PC-3 (cell line): ENCODE measurements around the gene PFDN2. TPM values are rescaled to one million over a fixed set of nuclear protein-coding genes. Genes with fewer than 3 reads are reported as not detected.

ENCODE experiments used
- ATAC-seq: fragments of 200-7000 bp; cut with Tn5 transposase; 2 replicates; pipeline ENCODE4 v1.9.1; 2020; ENCODE audit warnings: mild to moderate bottlenecking, moderate library complexity
- BruUV-seq: library from RNA; stranded (reverse); fragments of 400-500 nt; replicated peaks from 2 replicates; lab custom pipeline; 2021; lab: Mats Ljungman, UMichigan
- CTCF ChIA-PET: fragments of 300-600 bp; sonication (Branson Sonifier 250); formaldehyde crosslinking; loops from one replicate; lab custom pipeline; 2022; ENCODE audit warnings: antibody characterized with exemption; lab: Charles Lee
- POLR2A ChIA-PET: fragments of 300-600 bp; sonication (Branson Sonifier 250); formaldehyde crosslinking; loops from one replicate; lab custom pipeline; 2022; ENCODE audit warnings: antibody characterized with exemption; ENCODE audit not compliant: unreplicated experiment; lab: Charles Lee
- DNase-seq: peaks from one replicate; pipeline ENCODE4 v3.0.0-alpha.2; 2015
- H2AFZ ChIP-seq: fragments of 300-600 bp; sonication (generic); 2 replicates; pipeline ENCODE4 v1.6.0; 2016; ENCODE audit warnings: antibody characterized with exemption, low read length
- H3F3A ChIP-seq: fragments of 300-600 bp; sonication (generic); one replicate; pipeline ENCODE4 v1.6.0; 2017; ENCODE audit warnings: antibody characterized with exemption, low read length, control low read depth, mild to moderate bottlenecking; ENCODE audit not compliant: unreplicated experiment
- H3K27ac ChIP-seq: fragments of 300-600 bp; sonication (generic); 2 replicates; pipeline ENCODE4 v1.5.1; 2016; ENCODE audit warnings: mild to moderate bottlenecking, low read length
- H3K27me3 ChIP-seq: fragments of 300-600 bp; sonication (generic); 2 replicates; pipeline ENCODE4 v1.6.1; 2016; ENCODE audit warnings: low read length, mixed read lengths
- H3K36me3 ChIP-seq: fragments of 300-600 bp; sonication (generic); 2 replicates; pipeline ENCODE4 v1.6.1; 2016; ENCODE audit warnings: low read depth, mixed run types, low read length, mixed read lengths
- H3K4me1 ChIP-seq: fragments of 300-600 bp; sonication (generic); 2 replicates; pipeline ENCODE4 v1.5.1; 2016; ENCODE audit warnings: low read length; ENCODE audit not compliant: insufficient read depth
- H3K4me2 ChIP-seq: fragments of 300-600 bp; sonication (generic); 2 replicates; pipeline ENCODE4 v1.6.0; 2016; ENCODE audit warnings: low read length
- H3K4me3 ChIP-seq: fragments of 300-600 bp; sonication (generic); 2 replicates; pipeline ENCODE4 v1.5.1; 2016; ENCODE audit warnings: mild to moderate bottlenecking, low read length, mixed read lengths
- H3K79me2 ChIP-seq: fragments of 300-600 bp; sonication (generic); 2 replicates; pipeline ENCODE4 v1.6.1; 2017; ENCODE audit warnings: low read length, mixed read lengths
- H3K9ac ChIP-seq: fragments of 300-600 bp; sonication (generic); 2 replicates; pipeline ENCODE4 v1.6.0; 2016; ENCODE audit warnings: mild to moderate bottlenecking, low read length
- H3K9me2 ChIP-seq: fragments of 300-600 bp; sonication (generic); replicated peaks from 2 replicates; pipeline ENCODE4 v1.6.1; 2016; ENCODE audit warnings: mixed run types, low read length, mixed read lengths
- H3K9me3 ChIP-seq: fragments of 300-600 bp; sonication (generic); 2 replicates; pipeline ENCODE4 v1.6.1; 2016; ENCODE audit warnings: low read length, mixed read lengths
- H4K20me1 ChIP-seq: fragments of 300-600 bp; sonication (generic); 2 replicates; pipeline ENCODE4 v1.6.1; 2016; ENCODE audit warnings: low read length, mixed read lengths
- EZH2 ChIP-seq: fragments of 300-600 bp; sonication (generic); IDR thresholded peaks from one replicate; pipeline ENCODE4 v1.6.1; 2017; ENCODE audit warnings: antibody characterized with exemption, mild to moderate bottlenecking, low read length; ENCODE audit not compliant: unreplicated experiment
- EZH2phosphoT487 ChIP-seq: fragments of 300-600 bp; sonication (generic); IDR thresholded peaks from 2 replicates; pipeline ENCODE4 v1.6.1; 2018; ENCODE audit warnings: mild to moderate bottlenecking, antibody characterized with exemption, low read length, borderline replicate concordance
- intact Hi-C: fragments of 100-400 bp; cut with micrococcal nuclease; formaldehyde crosslinking; loops from 2 replicates; pipeline ENCODE4 v1.9.0; 2023
- total RNA-seq: library from RNA; depleted of rRNA; stranded (reverse); fragments of >200 nt; gene quantifications from 2 replicates; pipeline ENCODE4 v1.2.3, GENCODE V29; 2014
- TF ChIP-seq, protein P1 (sequence below): fragments of 300-600 bp; sonication (generic); conservative IDR thresholded peaks from 2 replicates; pipeline ENCODE4 v1.5.1; 2017; ENCODE audit warnings: antibody characterized with exemption, low read depth, mild to moderate bottlenecking, low read length

The PFDN2 gene
- total RNA-seq, 1 experiment from 2014 or later = 197 TPM

DNA sequence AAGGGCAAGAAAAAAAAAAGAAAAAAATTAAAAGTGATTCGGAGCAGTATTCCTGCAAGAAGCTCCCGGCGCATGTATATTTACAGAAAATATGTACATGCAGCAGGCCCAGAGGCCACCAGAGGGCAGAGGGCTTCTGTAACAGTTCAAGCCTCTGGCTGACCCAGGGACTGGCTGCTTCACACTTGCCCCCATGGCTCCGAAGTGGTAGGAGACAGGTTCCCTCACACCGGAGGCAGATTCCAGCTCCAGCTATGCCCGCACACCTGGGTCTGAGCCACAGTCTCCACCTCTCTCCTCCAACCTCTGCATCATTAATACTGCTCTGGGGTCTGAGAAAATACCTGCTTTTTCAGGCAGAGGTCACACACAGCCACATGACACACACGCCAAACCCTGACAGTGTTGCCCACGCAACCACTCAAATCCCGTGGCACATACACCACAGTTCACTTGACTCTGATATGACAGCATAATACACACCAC lies 45.9 kb downstream of the PFDN2 start:
- Histone ChIP-seq H3F3A (no peaks in the 10 kb centered on the region), H3K36me3 (no peaks in the 10 kb centered on the region), H3K9me2 (no peaks in the 10 kb centered on the region), H3K79me2 (no peaks in the 10 kb centered on the region), H3K27me3 (no peaks in the 10 kb centered on the region), H3K9me3 (no peaks in the 10 kb centered on the region), H3K4me3 (no peak overlapping the region), H3K4me2 (no peak overlapping the region), H4K20me1 (no peaks in the 10 kb centered on the region), H3K27ac (no peak overlapping the region), H2AFZ (no peak overlapping the region), H3K9ac (no peak overlapping the region), H3K4me1 (no peaks in the 10 kb centered on the region)
- ChIA-PET CTCF (interaction anchor here (0.6 to 1.0 kb wide), 2 partner anchors 26 to 295 kb away, joined by 3 to 4 read pairs; no protein-coding TSS in a partner anchor), POLR2A (no interaction called here)
- intact Hi-C loops = loop anchor here (1.0 kb wide), 2 partner anchors 26 to 67 kb away; partner anchors contain the start of gene KLHDC9
- no TSS peak for BruUV-seq
- peak; percentile 56 for ATAC-seq
- peak; percentile 70 for DNase-seq
- TF ChIP-seq EZH2phosphoT487 (no peak), EZH2 (no peak)
- TF ChIP-seq, protein P1, sequence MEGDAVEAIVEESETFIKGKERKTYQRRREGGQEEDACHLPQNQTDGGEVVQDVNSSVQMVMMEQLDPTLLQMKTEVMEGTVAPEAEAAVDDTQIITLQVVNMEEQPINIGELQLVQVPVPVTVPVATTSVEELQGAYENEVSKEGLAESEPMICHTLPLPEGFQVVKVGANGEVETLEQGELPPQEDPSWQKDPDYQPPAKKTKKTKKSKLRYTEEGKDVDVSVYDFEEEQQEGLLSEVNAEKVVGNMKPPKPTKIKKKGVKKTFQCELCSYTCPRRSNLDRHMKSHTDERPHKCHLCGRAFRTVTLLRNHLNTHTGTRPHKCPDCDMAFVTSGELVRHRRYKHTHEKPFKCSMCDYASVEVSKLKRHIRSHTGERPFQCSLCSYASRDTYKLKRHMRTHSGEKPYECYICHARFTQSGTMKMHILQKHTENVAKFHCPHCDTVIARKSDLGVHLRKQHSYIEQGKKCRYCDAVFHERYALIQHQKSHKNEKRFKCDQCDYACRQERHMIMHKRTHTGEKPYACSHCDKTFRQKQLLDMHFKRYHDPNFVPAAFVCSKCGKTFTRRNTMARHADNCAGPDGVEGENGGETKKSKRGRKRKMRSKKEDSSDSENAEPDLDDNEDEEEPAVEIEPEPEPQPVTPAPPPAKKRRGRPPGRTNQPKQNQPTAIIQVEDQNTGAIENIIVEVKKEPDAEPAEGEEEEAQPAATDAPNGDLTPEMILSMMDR = peak; percentile 74

DNA sequence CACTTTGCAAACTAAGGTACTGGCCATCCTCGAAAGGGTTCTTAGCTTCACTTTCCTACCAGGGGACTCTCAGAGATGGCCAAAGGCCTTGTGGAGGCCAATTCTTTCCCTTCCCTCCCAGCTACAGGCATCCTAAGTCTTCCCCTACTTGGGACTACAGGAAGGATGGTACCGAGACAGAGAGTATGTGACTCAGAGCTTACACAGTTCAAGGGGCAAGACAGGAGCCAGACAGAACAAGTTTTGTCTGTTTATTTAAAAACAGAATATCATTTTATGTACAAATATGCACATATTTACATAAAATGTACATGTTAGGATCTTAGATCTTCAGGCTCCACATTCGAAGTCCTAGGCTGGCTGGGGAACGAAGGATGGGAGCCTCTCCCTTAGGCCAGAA lies 47.1 kb downstream of the PFDN2 start:
- no peak overlapping the region for H3K27ac ChIP-seq
- no peaks in the 10 kb centered on the region for H3F3A ChIP-seq
- no peak overlapping the region for H3K4me3 ChIP-seq
- no peak overlapping the region for H3K9ac ChIP-seq
- no peak for ATAC-seq
- ChIA-PET CTCF (no interaction called here), POLR2A (interaction anchor here (0.5 to 0.6 kb wide), 2 partner anchors 18 to 50 kb away, joined by 3 to 4 read pairs; partner anchors contain the start of genes F11R and NECTIN4)
- no peak for DNase-seq
- H4K20me1 ChIP-seq = no peaks in the 10 kb centered on the region
- no peaks in the 10 kb centered on the region for H3K36me3 ChIP-seq
- TF ChIP-seq EZH2phosphoT487 (no peak), EZH2 (no peak)
- TF ChIP-seq, protein P1 = no peak
- H3K79me2 ChIP-seq = no peaks in the 10 kb centered on the region
- no peaks in the 10 kb centered on the region for H3K27me3 ChIP-seq
- no peaks in the 10 kb centered on the region for H3K4me1 ChIP-seq
- H2AFZ ChIP-seq = no peak overlapping the region
- no TSS peak for BruUV-seq
- H3K9me2 ChIP-seq = no peaks in the 10 kb centered on the region
- intact Hi-C loops = loop anchor here (1.0 kb wide), 1 partner anchor 28 kb away; the partner anchor contains the start of gene KLHDC9
- no peak overlapping the region for H3K4me2 ChIP-seq
- no peaks in the 10 kb centered on the region for H3K9me3 ChIP-seq

DNA sequence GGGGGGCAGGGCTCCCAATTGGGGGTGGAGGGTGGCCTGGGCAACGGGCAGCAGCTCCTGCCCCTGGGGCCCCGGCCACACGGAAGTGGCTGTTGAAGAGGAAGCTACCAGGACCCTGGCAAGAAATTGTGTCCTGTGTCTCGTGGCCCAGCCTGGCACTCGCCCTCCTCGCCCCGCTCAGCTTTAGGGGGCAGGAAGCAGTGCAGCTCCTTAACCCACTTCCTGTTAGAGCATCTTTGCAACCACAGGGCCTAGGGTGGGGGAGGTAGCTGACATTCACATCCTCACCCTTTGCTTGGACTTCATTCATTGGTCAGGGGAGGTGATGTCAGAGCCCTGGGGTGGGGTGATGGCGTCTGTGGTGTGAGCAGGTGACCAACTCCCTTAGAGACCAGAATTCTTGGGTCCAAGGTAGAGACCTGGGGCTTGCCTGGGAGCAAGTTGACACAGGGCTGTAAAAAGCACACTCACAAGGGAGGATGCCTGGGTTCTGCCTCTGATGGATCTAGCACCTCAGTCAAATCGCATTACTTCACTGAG lies 48.0 kb downstream of the PFDN2 start, which contains the start of gene ARHGAP30:
Gene ARHGAP30, minus strand, starts transcription at position 161 of the 540 bp plus-strand sequence. CDS start 267 bp downstream, outside the sequence.
- intact Hi-C loops = no loop called here
- CTCF ChIA-PET = interaction anchor here (0.6 kb wide), 1 partner anchor 79 kb away, joined by 15 read pairs; no protein-coding TSS in a partner anchor
- no peak within 1 kb of the TSS for H2AFZ ChIP-seq
- POLR2A ChIA-PET = no interaction called here
- no peaks in the 10 kb centered on the region for H3K36me3 ChIP-seq
- no peak for DNase-seq
- H3K79me2 ChIP-seq = no peaks in the 10 kb centered on the region
- H3K9me3 ChIP-seq = no peaks in the 10 kb centered on the region
- no peak within 1 kb of the TSS for H3K4me2 ChIP-seq
- no peaks in the 10 kb centered on the region for H3K9me2 ChIP-seq
- no peak for ATAC-seq
- no peak for TF ChIP-seq EZH2
- TF ChIP-seq, protein P1 = no peak
- TF ChIP-seq EZH2phosphoT487 = no peak
- H3K27me3 ChIP-seq = no peaks in the 10 kb centered on the region
- no peaks in the 10 kb centered on the region for H3K4me1 ChIP-seq
- no peaks in the 10 kb centered on the region for H3F3A ChIP-seq
- no peak within 1 kb of the TSS for H3K9ac ChIP-seq
- BruUV-seq = no TSS peak
- H3K27ac ChIP-seq = no peak within 1 kb of the TSS
- no peaks in the 10 kb centered on the region for H4K20me1 ChIP-seq
- H3K4me3 ChIP-seq = no peak within 1 kb of the TSS
